ENCODE results near the gene AKAP13. TPM values are rescaled to one million over a fixed set of nuclear protein-coding genes. Genes with fewer than 3 reads are reported as not detected.

Gene AKAP13
- total and polyA plus RNA-seq, 2 of the 13 experiments (the other 11 are each of a cell fraction or from before 2014, with no cell fraction given), result 6.7 to 27.1 TPM

- TF ChIP-seq CBX1 (IDR thresholded peaks at IDR 0.05; ENCODE audit: low read depth) (no peak), RERE (CRISPR knock-in tag; IDR thresholded peaks at IDR 0.05; ENCODE audit: low read depth) (no peak), SNAPC2 (CRISPR knock-in tag; IDR thresholded peaks at IDR 0.05) (no peak)
- FAIRE-seq, result no peak
- BruUV-seq (replicated peaks), result no TSS peak
- Histone ChIP-seq H3K79me2 (ENCODE audit: insufficient read depth, low read length) (no peaks in the 10 kb centered on the region), H3K27me3 (ENCODE audit: control insufficient read depth in 1 of 2, insufficient read depth in 2 of 2, low read length in 2 of 2) (no peaks in the 10 kb centered on the region), H3K4me2 (ENCODE audit: low read depth, low read length) (no peak overlapping the region), H3K4me1 (ENCODE audit: insufficient read depth, low read length) (peaks cover 12% of the 10 kb centered on the region), H2AFZ (ENCODE audit: low read length) (no peak overlapping the region), H3K4me3 (replicated peaks in 1 of 3; ENCODE audit: insufficient read depth in 1 of 3, low read depth in 2 of 3, low read length in 3 of 3) (no peak overlapping the region), H3K27ac (ENCODE audit: extremely low read length, insufficient read depth, low read length) (no peak overlapping the region), H3K36me3 (replicated peaks in 1 of 2; ENCODE audit: control insufficient read depth in 1 of 2, insufficient read depth in 2 of 2, low read length in 2 of 2) (no peaks in the 10 kb centered on the region; a peak in 2 of 5 replicates), H4K20me1 (ENCODE audit: insufficient read depth, low read length) (no peaks in the 10 kb centered on the region), H3K9ac (ENCODE audit: insufficient read depth, low read depth, low read length) (no peak overlapping the region), H3K9me3 (ENCODE audit: low read length) (no peaks in the 10 kb centered on the region)
- DNase-seq (ENCODE audit: low spot score), result no peak
- POLR2A ChIA-PET, result no interaction called here
- no peak for ATAC-seq
- 100% methylated on average over 4 of the region's 4 CpGs for WGBS (ENCODE audit: low lambda C conversion rate)
- CTCF ChIA-PET (ENCODE audit: low intra/inter-chr PET ratio, low total read pairs), result no interaction called here
- in situ Hi-C loops (cut with HindIII; ENCODE audit: extremely low pct_ligation_motif_present, low pct_unique_long_range_greater_than_20kb), result no loop called here
- intact Hi-C loops (cut with micrococcal nuclease; ENCODE audit: unreplicated experiment), result no loop called here
Measured at GRCh38 chr15:85491691-85492090, 111.3 kb downstream of the AKAP13 start.

DNA sequence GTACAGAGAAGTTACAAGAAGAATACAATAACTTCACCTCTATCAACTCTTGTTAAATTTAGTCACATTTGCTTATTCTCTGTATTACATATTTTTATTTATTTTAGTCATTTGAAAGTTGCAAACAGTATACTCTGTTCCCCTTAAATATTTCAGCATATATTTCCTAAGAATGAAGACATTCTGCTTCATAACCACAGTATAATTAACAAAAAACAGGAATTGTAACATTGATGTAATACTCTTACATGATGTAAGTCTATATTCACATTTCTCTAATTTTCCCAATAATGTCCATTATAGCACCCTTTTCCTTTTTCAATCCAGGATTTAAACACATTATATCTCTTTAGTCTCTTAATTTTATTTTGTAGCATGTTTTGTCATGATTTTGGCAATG is 112.0 kb downstream of the AKAP13 start:
- Histone ChIP-seq H4K20me1 (ENCODE audit: insufficient read depth, low read length) (no peaks in the 10 kb centered on the region), H3K4me1 (ENCODE audit: insufficient read depth, low read length) (peaks cover 19% of the 10 kb centered on the region), H3K9me3 (ENCODE audit: low read length) (no peaks in the 10 kb centered on the region), H3K4me2 (ENCODE audit: low read depth, low read length) (no peak overlapping the region), H3K27me3 (ENCODE audit: control insufficient read depth in 1 of 2, insufficient read depth in 2 of 2, low read length in 2 of 2) (no peaks in the 10 kb centered on the region), H3K27ac (ENCODE audit: extremely low read length, insufficient read depth, low read length) (no peak overlapping the region), H3K9ac (ENCODE audit: insufficient read depth, low read depth, low read length) (no peak overlapping the region), H2AFZ (ENCODE audit: low read length) (no peak overlapping the region), H3K4me3 (replicated peaks in 1 of 3; ENCODE audit: insufficient read depth in 1 of 3, low read depth in 2 of 3, low read length in 3 of 3) (no peak overlapping the region), H3K79me2 (ENCODE audit: insufficient read depth, low read length) (no peaks in the 10 kb centered on the region), H3K36me3 (replicated peaks in 1 of 2; ENCODE audit: control insufficient read depth in 1 of 2, insufficient read depth in 2 of 2, low read length in 2 of 2) (no peaks in the 10 kb centered on the region; a peak in 2 of 5 replicates)
- ChIA-PET POLR2A (no interaction called here), CTCF (ENCODE audit: low intra/inter-chr PET ratio, low total read pairs) (no interaction called here)
- no TSS peak for BruUV-seq (replicated peaks)
- in situ Hi-C loops (cut with HindIII; ENCODE audit: extremely low pct_ligation_motif_present, low pct_unique_long_range_greater_than_20kb) (no loop called here), intact Hi-C loops (cut with micrococcal nuclease; ENCODE audit: unreplicated experiment) (no loop called here)
- no peak for ATAC-seq
- TF ChIP-seq, protein P1, sequence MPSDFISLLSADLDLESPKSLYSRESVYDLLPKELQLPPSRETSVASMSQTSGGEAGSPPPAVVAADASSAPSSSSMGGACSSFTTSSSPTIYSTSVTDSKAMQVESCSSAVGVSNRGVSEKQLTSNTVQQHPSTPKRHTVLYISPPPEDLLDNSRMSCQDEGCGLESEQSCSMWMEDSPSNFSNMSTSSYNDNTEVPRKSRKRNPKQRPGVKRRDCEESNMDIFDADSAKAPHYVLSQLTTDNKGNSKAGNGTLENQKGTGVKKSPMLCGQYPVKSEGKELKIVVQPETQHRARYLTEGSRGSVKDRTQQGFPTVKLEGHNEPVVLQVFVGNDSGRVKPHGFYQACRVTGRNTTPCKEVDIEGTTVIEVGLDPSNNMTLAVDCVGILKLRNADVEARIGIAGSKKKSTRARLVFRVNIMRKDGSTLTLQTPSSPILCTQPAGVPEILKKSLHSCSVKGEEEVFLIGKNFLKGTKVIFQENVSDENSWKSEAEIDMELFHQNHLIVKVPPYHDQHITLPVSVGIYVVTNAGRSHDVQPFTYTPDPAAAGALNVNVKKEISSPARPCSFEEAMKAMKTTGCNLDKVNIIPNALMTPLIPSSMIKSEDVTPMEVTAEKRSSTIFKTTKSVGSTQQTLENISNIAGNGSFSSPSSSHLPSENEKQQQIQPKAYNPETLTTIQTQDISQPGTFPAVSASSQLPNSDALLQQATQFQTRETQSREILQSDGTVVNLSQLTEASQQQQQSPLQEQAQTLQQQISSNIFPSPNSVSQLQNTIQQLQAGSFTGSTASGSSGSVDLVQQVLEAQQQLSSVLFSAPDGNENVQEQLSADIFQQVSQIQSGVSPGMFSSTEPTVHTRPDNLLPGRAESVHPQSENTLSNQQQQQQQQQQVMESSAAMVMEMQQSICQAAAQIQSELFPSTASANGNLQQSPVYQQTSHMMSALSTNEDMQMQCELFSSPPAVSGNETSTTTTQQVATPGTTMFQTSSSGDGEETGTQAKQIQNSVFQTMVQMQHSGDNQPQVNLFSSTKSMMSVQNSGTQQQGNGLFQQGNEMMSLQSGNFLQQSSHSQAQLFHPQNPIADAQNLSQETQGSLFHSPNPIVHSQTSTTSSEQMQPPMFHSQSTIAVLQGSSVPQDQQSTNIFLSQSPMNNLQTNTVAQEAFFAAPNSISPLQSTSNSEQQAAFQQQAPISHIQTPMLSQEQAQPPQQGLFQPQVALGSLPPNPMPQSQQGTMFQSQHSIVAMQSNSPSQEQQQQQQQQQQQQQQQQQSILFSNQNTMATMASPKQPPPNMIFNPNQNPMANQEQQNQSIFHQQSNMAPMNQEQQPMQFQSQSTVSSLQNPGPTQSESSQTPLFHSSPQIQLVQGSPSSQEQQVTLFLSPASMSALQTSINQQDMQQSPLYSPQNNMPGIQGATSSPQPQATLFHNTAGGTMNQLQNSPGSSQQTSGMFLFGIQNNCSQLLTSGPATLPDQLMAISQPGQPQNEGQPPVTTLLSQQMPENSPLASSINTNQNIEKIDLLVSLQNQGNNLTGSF (CRISPR knock-in tag; IDR thresholded peaks at IDR 0.05), result no peak
- no peak for DNase-seq (ENCODE audit: low spot score)
- FAIRE-seq, result no peak
